Non-pigmented ciliary epithelial cell (primary cell): ENCODE results near the gene SLAMF7.

Experiments used
- DNase-seq: peaks from one replicate; pipeline ENCODE4 v3.0.0-alpha.2; 2010; ENCODE audit warnings: low read depth

SLAMF7 gene

DNA sequence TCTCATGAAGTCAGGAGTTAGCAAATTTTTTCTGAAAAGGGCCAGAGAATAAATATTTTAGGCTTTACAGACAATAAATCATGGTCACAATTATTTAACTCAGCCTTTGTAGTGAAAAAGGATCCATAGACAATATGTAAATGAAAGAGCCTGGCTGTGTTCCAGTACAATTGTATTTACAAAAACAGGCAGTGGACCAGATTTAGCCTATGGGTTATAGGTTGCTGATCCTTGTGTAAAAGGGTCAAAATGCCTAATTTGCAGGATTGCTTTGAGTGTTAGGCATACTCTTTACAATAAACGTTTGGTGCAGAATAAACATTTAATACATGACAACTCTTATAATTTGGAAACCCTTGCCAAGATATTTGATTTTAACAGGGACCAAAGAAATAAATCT, 6.5 kb downstream of the SLAMF7 start:
- no peak for DNase-seq

- no peak for DNase-seq
Observed at GRCh38 chr1:160746836-160747500, 7.9 kb downstream of the SLAMF7 start.

GRCh38 chr1:160747717-160748116, 8.7 kb downstream of the SLAMF7 start:
- no peak for DNase-seq

DNA sequence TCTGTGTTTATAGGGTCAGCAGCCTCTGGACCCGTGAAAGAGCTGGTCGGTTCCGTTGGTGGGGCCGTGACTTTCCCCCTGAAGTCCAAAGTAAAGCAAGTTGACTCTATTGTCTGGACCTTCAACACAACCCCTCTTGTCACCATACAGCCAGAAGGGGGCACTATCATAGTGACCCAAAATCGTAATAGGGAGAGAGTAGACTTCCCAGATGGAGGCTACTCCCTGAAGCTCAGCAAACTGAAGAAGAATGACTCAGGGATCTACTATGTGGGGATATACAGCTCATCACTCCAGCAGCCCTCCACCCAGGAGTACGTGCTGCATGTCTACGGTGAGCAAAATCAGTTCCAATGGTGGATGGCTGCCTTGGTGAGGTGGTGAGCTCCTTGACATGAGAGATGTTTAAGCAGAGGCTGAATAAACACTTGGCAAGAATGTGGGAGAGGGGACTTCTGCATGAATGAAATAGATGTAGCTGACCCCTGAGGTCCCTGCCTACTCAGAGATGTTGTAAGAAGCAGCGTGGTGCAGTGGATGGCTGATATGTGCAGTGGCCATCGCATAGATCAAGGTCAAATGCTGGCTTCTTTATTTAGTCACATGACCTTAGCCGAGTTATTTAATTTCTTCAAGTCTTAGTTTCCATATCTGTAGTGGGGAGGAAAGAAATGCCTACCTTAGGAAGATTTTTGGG, 9.3 kb downstream of the SLAMF7 start:
- DNase-seq = no peak

- DNase-seq = no peak
Observed at GRCh38 chr1:160748878-160749269, 9.8 kb downstream of the SLAMF7 start.

- no peak for DNase-seq
Observed at GRCh38 chr1:160750608-160751007, 11.6 kb downstream of the SLAMF7 start.

GRCh38 chr1:160752406-160752805, 13.4 kb downstream of the SLAMF7 start:
- no peak for DNase-seq

DNA sequence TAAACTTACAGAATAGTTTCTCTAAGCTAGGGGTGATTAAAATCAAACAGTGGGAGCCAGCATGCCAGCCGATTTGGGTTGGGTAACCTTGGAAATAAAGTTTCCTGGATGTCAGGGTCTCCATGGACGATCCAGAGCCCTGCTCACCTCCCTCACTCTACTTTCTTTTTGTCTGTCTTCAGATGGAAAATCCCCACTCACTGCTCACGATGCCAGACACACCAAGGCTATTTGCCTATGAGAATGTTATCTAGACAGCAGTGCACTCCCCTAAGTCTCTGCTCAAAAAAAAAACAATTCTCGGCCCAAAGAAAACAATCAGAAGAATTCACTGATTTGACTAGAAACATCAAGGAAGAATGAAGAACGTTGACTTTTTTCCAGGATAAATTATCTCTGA, 13.9 kb downstream of the SLAMF7 start:
- no peak for DNase-seq

GRCh38 chr1:160753594-160753993, 14.5 kb downstream of the SLAMF7 start:
- no peak for DNase-seq

- DNase-seq = no peak
Observed at GRCh38 chr1:160755461-160755860, 16.4 kb downstream of the SLAMF7 start.

DNA sequence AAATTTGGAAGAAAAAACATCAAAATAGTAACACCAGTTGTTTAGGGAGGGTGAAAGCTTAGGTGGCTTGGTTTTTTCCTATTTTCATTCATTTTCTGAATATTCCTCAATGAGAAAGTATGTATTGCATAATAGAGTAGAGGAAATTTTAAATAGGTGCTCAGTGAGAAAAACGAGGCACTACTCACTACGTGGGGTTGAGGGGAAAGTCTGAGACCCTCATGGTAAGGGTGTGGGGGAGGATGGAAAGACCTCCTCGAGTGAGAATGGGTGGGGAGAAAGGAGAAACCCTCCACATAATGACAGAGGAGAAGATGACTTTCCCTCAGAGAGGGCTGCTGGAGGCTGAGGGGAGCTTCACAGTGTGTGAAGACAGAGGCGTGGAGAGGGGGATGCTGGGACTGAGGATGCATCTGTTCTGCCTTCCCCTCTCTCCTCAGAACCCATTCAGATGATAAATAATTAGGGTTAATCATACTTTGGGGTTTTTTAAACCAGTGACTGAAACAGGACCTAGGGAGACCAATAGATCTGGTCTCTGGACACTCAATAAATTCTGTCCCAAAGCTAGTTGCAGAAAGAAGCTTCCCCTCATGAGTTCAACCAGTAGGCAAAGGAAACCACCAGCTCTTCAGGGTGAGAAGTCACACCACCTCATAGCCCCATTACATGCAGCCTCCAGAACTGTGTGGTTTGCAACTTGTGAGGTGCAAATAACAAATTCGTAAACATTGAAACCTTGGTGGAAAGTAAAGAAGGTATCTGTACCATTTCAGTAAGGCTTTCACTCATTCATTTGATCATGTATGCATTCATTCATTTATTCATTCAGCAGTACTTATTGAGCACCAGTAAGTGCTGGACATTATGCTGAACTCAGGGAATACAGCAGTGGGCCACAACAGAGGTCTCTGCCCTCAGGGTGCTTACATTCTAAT, 17.1 kb downstream of the SLAMF7 start:
- DNase-seq = no peak

DNA sequence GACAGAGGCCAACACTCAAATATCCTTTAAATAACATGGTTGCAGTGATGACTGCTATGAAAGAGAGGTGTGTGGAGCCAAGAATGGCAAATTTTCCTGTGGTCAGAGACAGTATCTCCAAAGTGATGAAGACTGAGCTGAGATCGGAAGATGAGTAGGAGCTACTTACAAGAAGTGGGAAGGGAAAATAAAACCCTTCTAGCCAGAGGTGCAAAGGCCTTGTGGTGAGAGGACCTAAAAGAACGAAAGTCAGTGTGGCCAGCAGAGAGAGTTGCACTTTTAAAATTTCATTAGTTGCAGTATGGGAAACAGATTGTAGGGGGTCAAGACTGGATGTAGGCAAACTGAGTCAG, 17.8 kb downstream of the SLAMF7 start:
- DNase-seq = no peak

- no peak for DNase-seq
Observed at GRCh38 chr1:160758521-160758920, 19.5 kb downstream of the SLAMF7 start.

- DNase-seq = no peak
Observed at GRCh38 chr1:160759740-160760139, 20.7 kb downstream of the SLAMF7 start.

- DNase-seq = no peak
Observed at GRCh38 chr1:160761046-160761445, 22.0 kb downstream of the SLAMF7 start.

- DNase-seq = no peak
Observed at GRCh38 chr1:160761886-160762285, 22.8 kb downstream of the SLAMF7 start.

GRCh38 chr1:160763993-160764392, 24.9 kb downstream of the SLAMF7 start:
- DNase-seq = no peak

- DNase-seq = no peak
Observed at GRCh38 chr1:160767395-160768294, 28.6 kb downstream of the SLAMF7 start.

DNA sequence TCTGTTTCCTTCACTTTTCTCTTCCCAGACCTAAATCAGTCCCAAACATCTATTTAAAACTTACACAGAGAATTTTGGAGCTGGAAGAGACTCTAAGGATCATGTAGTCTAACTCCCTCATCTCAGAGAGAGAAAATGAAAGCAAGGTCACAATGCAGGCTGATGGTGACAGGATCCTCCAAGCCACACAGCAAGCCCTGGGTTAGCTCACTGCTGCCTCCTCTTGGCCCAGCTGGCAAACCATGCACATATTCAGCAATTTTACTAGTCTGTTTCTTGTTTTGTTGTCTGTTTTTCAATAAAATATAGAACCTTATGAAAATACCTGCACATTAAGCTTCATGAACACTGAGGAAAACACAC, 29.2 kb downstream of the SLAMF7 start:
- no peak for DNase-seq

DNA sequence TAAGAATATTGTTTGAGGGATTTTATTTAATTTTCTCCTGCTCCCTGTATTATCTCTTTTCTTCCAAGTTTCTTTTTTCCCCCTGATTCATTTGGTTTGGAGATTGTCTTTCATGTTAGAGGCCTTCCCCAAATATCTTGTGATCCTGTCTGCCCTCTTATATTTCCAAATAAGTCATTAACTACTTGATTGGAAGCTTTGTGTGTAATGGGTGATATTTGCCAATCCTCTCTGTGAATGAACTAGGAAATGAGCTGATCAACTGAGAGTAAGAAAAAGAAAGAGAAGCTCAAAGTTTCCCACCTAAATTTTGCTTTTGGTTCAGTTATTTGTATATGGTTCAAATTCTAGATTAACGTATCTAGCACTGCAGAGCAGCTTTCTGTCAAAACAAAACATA, 33.3 kb downstream of the SLAMF7 start:
- no peak for DNase-seq

GRCh38 chr1:160773093-160773492, 34.0 kb downstream of the SLAMF7 start:
- no peak for DNase-seq
